Measurements from ENCODE around the gene KIF1B. TPM values are rescaled to one million over a fixed set of nuclear protein-coding genes. Genes with fewer than 3 reads are reported as not detected.
A peak's percentile ranks its signal among the peaks of the same experiment; 100 is the strongest.

The KIF1B gene
- total and polyA plus RNA-seq, 11 donors = 25.0 to 137 (median 78.4) TPM

GRCh38 chr1:10209590-10209904 is 823 bp upstream of the KIF1B start:
- DNase-seq (no peak), ATAC-seq (peak in 1 of 4 donors; percentile 6)
- peak overlapping the region; percentile 58 to 97 (median 94) for H3K4me3 ChIP-seq
- H3K27ac ChIP-seq = peak overlapping the region; percentile 97 to 100 (median 99)
- intact Hi-C loops (cut with DNase I) = loop anchor here in 4 of 10 donors (5.0 kb wide), 4 partner anchors 52 to 218 kb away; no protein-coding TSS in a partner anchor
- no peaks in the 10 kb centered on the region for H3K9me3 ChIP-seq
- no peak for TF ChIP-seq CTCF (IDR thresholded peaks at IDR 0.05)
- no peak for TF ChIP-seq POLR2A (IDR thresholded peaks at IDR 0.05)
- 3 to 4% (median 4%) methylated on average over 8 of the region's 8 CpGs for WGBS, 4 donors
- H3K4me1 ChIP-seq = peaks cover 0 to 42% (median 28%) of the 10 kb centered on the region in 12 donors
- H3K27me3 ChIP-seq = no peaks in the 10 kb centered on the region
- H3K36me3 ChIP-seq = no peaks in the 10 kb centered on the region

- no peaks in the 10 kb centered on the region for H3K27me3 ChIP-seq
- ATAC-seq (peak; percentile 70 to 75 (median 74)), DNase-seq (peak; percentile 90 to 98 (median 93))
- WGBS, 4 donors = 0 to 1% (median 1%) methylated on average over 30 to 69 of the region's 69 CpGs
- intact Hi-C loops (cut with DNase I) = loop anchor here (1.0 to 10.0 kb wide), 11 partner anchors 41 to 301 kb away; partner anchors contain the start of gene CTNNBIP1 (in 1 of the 10)
- peak overlapping the region; percentile 97 to 100 (median 99) for H3K27ac ChIP-seq
- TF ChIP-seq POLR2A (IDR thresholded peaks at IDR 0.05) (no peak), CTCF (IDR thresholded peaks at IDR 0.05) (no peak)
- peaks cover 0 to 54% (median 39%) of the 10 kb centered on the region in 12 donors for H3K4me1 ChIP-seq
- H3K4me3 ChIP-seq = peak overlapping the region; percentile 80 to 97 (median 94)
- H3K36me3 ChIP-seq = no peaks in the 10 kb centered on the region
- H3K9me3 ChIP-seq = no peaks in the 10 kb centered on the region
Observed at GRCh38 chr1:10210841-10211804, 753 bp downstream of the KIF1B start.

- Histone ChIP-seq H3K9me3 (no peaks in the 10 kb centered on the region), H3K4me3 (peak overlapping the region; percentile 80 to 97 (median 94)), H3K27me3 (no peaks in the 10 kb centered on the region), H3K27ac (peak overlapping the region; percentile 97 to 100 (median 99)), H3K4me1 (peaks cover 5 to 61% (median 47%) of the 10 kb centered on the region in 12 donors), H3K36me3 (no peaks in the 10 kb centered on the region)
- intact Hi-C loops (cut with DNase I) = loop anchor here (1.0 to 10.0 kb wide), 9 partner anchors 40 to 127 kb away; no protein-coding TSS in a partner anchor
- 7 to 17% (median 11%) methylated on average over 11 of the region's 11 CpGs for WGBS, 4 donors
- TF ChIP-seq POLR2A (IDR thresholded peaks at IDR 0.05) = peak in 1 of 2 donors; percentile 9
- no peak for TF ChIP-seq CTCF (IDR thresholded peaks at IDR 0.05)
- ATAC-seq (peak in 1 of 4 donors; percentile 1), DNase-seq (peak in 1 of 5 donors; percentile 10)
Observed at GRCh38 chr1:10211805-10212410, 1.5 kb downstream of the KIF1B start.
